Measurements from ENCODE around the gene ABHD11. TPM values are rescaled to one million over a fixed set of nuclear protein-coding genes. Genes with fewer than 3 reads are reported as not detected.
A peak's percentile ranks its signal among the peaks of the same experiment; 100 is the strongest.

Gene ABHD11
- total and polyA plus RNA-seq, 4 donors = 5.1 to 7.6 (median 6.6) TPM

GRCh38 chr7:73703757-73704639 is 34.6 kb downstream of the ABHD11 start:
- H3K9ac ChIP-seq (ENCODE audit: low read depth in 1 of 2, low read length in 2 of 2) = no peak overlapping the region
- H3K27me3 ChIP-seq (ENCODE audit: control insufficient read depth in 4 of 4, insufficient read depth in 4 of 4, low read length in 3 of 4) = no peaks in the 10 kb centered on the region
- H3K4me1 ChIP-seq (ENCODE audit: control insufficient read depth in 4 of 4, insufficient read depth in 4 of 4, low read length in 3 of 4) = no peaks in the 10 kb centered on the region
- 47% methylated on average over 45 of the region's 45 CpGs for WGBS
- no peak overlapping the region for H3K27ac ChIP-seq (ENCODE audit: low read depth in 1 of 2, low read length in 2 of 2)
- DNase-seq (ENCODE audit: low spot score) = peak; percentile 83
- H3K4me3 ChIP-seq (ENCODE audit: low read depth in 1 of 3, low read length in 3 of 3) = no peak overlapping the region
- TF ChIP-seq JUND (IDR thresholded peaks at IDR 0.05) = no peak
- H3K9me3 ChIP-seq (ENCODE audit: control insufficient read depth in 4 of 4, low read length in 3 of 4) = no peaks in the 10 kb centered on the region
- peaks cover 0 to 9% (median under 1%) of the 10 kb centered on the region in 4 donors for H3K36me3 ChIP-seq (ENCODE audit: control insufficient read depth in 4 of 4, insufficient read depth in 3 of 4, low read depth in 1 of 4, low read length in 3 of 4)

- H3K9ac ChIP-seq (ENCODE audit: low read depth in 1 of 2, low read length in 2 of 2) = no peak overlapping the region
- H3K27me3 ChIP-seq (ENCODE audit: control insufficient read depth in 4 of 4, insufficient read depth in 4 of 4, low read length in 3 of 4) = no peaks in the 10 kb centered on the region
- no peak overlapping the region for H3K4me3 ChIP-seq (ENCODE audit: low read depth in 1 of 3, low read length in 3 of 3)
- 86% methylated on average over 13 of the region's 13 CpGs for WGBS
- H3K9me3 ChIP-seq (ENCODE audit: control insufficient read depth in 4 of 4, low read length in 3 of 4) = no peaks in the 10 kb centered on the region
- peaks cover 0 to 17% (median 3%) of the 10 kb centered on the region in 4 donors for H3K36me3 ChIP-seq (ENCODE audit: control insufficient read depth in 4 of 4, insufficient read depth in 3 of 4, low read depth in 1 of 4, low read length in 3 of 4)
- no peak for DNase-seq (ENCODE audit: low spot score)
- H3K27ac ChIP-seq (ENCODE audit: low read depth in 1 of 2, low read length in 2 of 2) = no peak overlapping the region
- TF ChIP-seq ZBTB33 (IDR thresholded peaks at IDR 0.05) (no peak), MAX (IDR thresholded peaks at IDR 0.05) (no peak), SP1 (IDR thresholded peaks at IDR 0.05) (no peak), JUND (IDR thresholded peaks at IDR 0.05) (no peak), NR2F2 (IDR thresholded peaks at IDR 0.05) (no peak), HNF4G (IDR thresholded peaks at IDR 0.05) (no peak), EGR1 (IDR thresholded peaks at IDR 0.05; ENCODE audit: low read depth in 2 of 2) (no peak), FOXA2 (IDR thresholded peaks at IDR 0.05) (no peak), HNF4A (conservative IDR thresholded peaks at IDR 0.05) (no peak), RXRA (IDR thresholded peaks at IDR 0.05) (no peak)
- H3K4me1 ChIP-seq (ENCODE audit: control insufficient read depth in 4 of 4, insufficient read depth in 4 of 4, low read length in 3 of 4) = no peaks in the 10 kb centered on the region
These were observed 35.4 kb downstream of the ABHD11 start for GRCh38 chr7:73703225-73703624.

GRCh38 chr7:73702665-73703064 is 35.9 kb downstream of the ABHD11 start:
- no peak for DNase-seq (ENCODE audit: low spot score)
- 95% methylated on average over 18 of the region's 18 CpGs for WGBS
- Histone ChIP-seq H3K9ac (ENCODE audit: low read depth in 1 of 2, low read length in 2 of 2) (no peak overlapping the region), H3K36me3 (ENCODE audit: control insufficient read depth in 4 of 4, insufficient read depth in 3 of 4, low read depth in 1 of 4, low read length in 3 of 4) (peaks cover under 1 to 22% (median 4%) of the 10 kb centered on the region in 4 donors), H3K9me3 (ENCODE audit: control insufficient read depth in 4 of 4, low read length in 3 of 4) (no peaks in the 10 kb centered on the region), H3K4me3 (ENCODE audit: low read depth in 1 of 3, low read length in 3 of 3) (no peak overlapping the region), H3K4me1 (ENCODE audit: control insufficient read depth in 4 of 4, insufficient read depth in 4 of 4, low read length in 3 of 4) (no peaks in the 10 kb centered on the region), H3K27me3 (ENCODE audit: control insufficient read depth in 4 of 4, insufficient read depth in 4 of 4, low read length in 3 of 4) (no peaks in the 10 kb centered on the region), H3K27ac (ENCODE audit: low read depth in 1 of 2, low read length in 2 of 2) (no peak overlapping the region)
- TF ChIP-seq HNF4G (IDR thresholded peaks at IDR 0.05) = no peak
- no peak for TF ChIP-seq ATF3 (IDR thresholded peaks at IDR 0.05)
- no peak for TF ChIP-seq RAD21 (IDR thresholded peaks at IDR 0.05)
- TF ChIP-seq NR2F2 (IDR thresholded peaks at IDR 0.05) = no peak
- TF ChIP-seq YY1 (IDR thresholded peaks at IDR 0.05) = no peak
- TF ChIP-seq HNF4A (conservative IDR thresholded peaks at IDR 0.05) = no peak
- TF ChIP-seq MAX (IDR thresholded peaks at IDR 0.05) = no peak
- TF ChIP-seq, protein P1, sequence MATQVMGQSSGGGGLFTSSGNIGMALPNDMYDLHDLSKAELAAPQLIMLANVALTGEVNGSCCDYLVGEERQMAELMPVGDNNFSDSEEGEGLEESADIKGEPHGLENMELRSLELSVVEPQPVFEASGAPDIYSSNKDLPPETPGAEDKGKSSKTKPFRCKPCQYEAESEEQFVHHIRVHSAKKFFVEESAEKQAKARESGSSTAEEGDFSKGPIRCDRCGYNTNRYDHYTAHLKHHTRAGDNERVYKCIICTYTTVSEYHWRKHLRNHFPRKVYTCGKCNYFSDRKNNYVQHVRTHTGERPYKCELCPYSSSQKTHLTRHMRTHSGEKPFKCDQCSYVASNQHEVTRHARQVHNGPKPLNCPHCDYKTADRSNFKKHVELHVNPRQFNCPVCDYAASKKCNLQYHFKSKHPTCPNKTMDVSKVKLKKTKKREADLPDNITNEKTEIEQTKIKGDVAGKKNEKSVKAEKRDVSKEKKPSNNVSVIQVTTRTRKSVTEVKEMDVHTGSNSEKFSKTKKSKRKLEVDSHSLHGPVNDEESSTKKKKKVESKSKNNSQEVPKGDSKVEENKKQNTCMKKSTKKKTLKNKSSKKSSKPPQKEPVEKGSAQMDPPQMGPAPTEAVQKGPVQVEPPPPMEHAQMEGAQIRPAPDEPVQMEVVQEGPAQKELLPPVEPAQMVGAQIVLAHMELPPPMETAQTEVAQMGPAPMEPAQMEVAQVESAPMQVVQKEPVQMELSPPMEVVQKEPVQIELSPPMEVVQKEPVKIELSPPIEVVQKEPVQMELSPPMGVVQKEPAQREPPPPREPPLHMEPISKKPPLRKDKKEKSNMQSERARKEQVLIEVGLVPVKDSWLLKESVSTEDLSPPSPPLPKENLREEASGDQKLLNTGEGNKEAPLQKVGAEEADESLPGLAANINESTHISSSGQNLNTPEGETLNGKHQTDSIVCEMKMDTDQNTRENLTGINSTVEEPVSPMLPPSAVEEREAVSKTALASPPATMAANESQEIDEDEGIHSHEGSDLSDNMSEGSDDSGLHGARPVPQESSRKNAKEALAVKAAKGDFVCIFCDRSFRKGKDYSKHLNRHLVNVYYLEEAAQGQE (IDR thresholded peaks at IDR 0.05) = no peak
- TF ChIP-seq RXRA (IDR thresholded peaks at IDR 0.05) = no peak
- TF ChIP-seq EGR1 (IDR thresholded peaks at IDR 0.05; ENCODE audit: low read depth in 2 of 2) = no peak
- TF ChIP-seq TAF1 (conservative IDR thresholded peaks at IDR 0.05) = no peak
- no peak for TF ChIP-seq ZBTB33 (IDR thresholded peaks at IDR 0.05)
- TF ChIP-seq FOXA1 (IDR thresholded peaks at IDR 0.05) = no peak

All from liver (tissue), 9 donors.